Panc1 (cell line): ENCODE measurements around the gene DZIP1. TPM values are rescaled to one million over a fixed set of nuclear protein-coding genes. Genes with fewer than 3 reads are reported as not detected.

ENCODE experiments used
- ATAC-seq: fragments of 200-7000 bp; cut with Tn5 transposase; 2 replicates; pipeline ENCODE4 v1.9.1; 2020; ENCODE audit warnings: mild to moderate bottlenecking, moderate library complexity
- BruUV-seq: library from RNA; stranded (reverse); fragments of 400-500 nt; replicated peaks from 2 replicates; lab custom pipeline; 2021; lab: Mats Ljungman, UMichigan
- CTCF ChIA-PET: fragments of 300-600 bp; sonication (Branson Sonifier 250); formaldehyde crosslinking; loops from one replicate; lab custom pipeline; 2022; ENCODE audit warnings: antibody characterized with exemption; lab: Charles Lee
- POLR2A ChIA-PET: fragments of 300-600 bp; sonication (Branson Sonifier 250); formaldehyde crosslinking; loops from one replicate; lab custom pipeline; 2022; ENCODE audit warnings: antibody characterized with exemption; lab: Charles Lee
- DNase-seq: peaks from one replicate; pipeline ENCODE4 v3.0.0-alpha.2; 2010; ENCODE audit warnings: low read depth, low spot score
- H3K27ac ChIP-seq: 2 replicates; pipeline ENCODE4 v1.5.1; 2011; ENCODE audit warnings: mild to moderate bottlenecking, low read length, inconsistent platforms
- H3K27me3 ChIP-seq: fragments of 200-500 bp; sonication (Bioruptor generic); 2 replicates; pipeline ENCODE4 v1.6.0; 2014; ENCODE audit warnings: low read length, inconsistent platforms; ENCODE audit not compliant: control insufficient read depth, insufficient read depth
- H3K36me3 ChIP-seq: fragments of 200-500 bp; sonication (Bioruptor generic); 2 replicates; pipeline ENCODE4 v1.5.1; 2014; ENCODE audit warnings: inconsistent platforms, mild to moderate bottlenecking, low read length, moderate library complexity; ENCODE audit not compliant: control insufficient read depth, insufficient read depth
- H3K4me1 ChIP-seq: 2 replicates; pipeline ENCODE4 v1.5.1; 2011; ENCODE audit warnings: inconsistent platforms, mild to moderate bottlenecking, low read length, moderate library complexity; ENCODE audit not compliant: control insufficient read depth, insufficient read depth
- H3K4me3 ChIP-seq, 2 experiments: 2 replicates each; pipeline ENCODE4 v1.5.1; 2011 to 2012; ENCODE audit warnings: low read depth in 2 of 2, low read length in 2 of 2, mild to moderate bottlenecking in 2 of 2, inconsistent platforms in 1 of 2, moderate library complexity in 1 of 2
- H3K9me3 ChIP-seq: fragments of 200-500 bp; sonication (Bioruptor generic); 2 replicates; pipeline ENCODE4 v1.5.1; 2014; ENCODE audit warnings: low read depth, mild to moderate bottlenecking, inconsistent platforms, low read length, moderate library complexity; ENCODE audit not compliant: control insufficient read depth, insufficient read depth
- POLR2AphosphoS5 ChIP-seq: IDR thresholded peaks from 2 replicates; pipeline ENCODE4 v1.6.1; 2012; ENCODE audit warnings: mild to moderate bottlenecking, low read depth, low read length, moderate library complexity
- REST ChIP-seq, 2 experiments: IDR thresholded peaks; 2 replicates each; pipeline ENCODE4 v1.6.1; 2011 to 2012; ENCODE audit warnings: low read depth in 2 of 2, control low read depth in 1 of 2, low read length in 1 of 2, mild to moderate bottlenecking in 1 of 2, moderate library complexity in 1 of 2; ENCODE audit not compliant: insufficient read depth in 1 of 2
- SIN3A ChIP-seq: IDR thresholded peaks from 2 replicates; pipeline ENCODE4 v1.6.1; 2012; ENCODE audit warnings: low read depth, mild to moderate bottlenecking, low read length, moderate library complexity, borderline replicate concordance; ENCODE audit not compliant: insufficient read depth
- TCF7L2 ChIP-seq: IDR thresholded peaks from 2 replicates; pipeline ENCODE4 v1.6.1; 2011; ENCODE audit warnings: mild to moderate bottlenecking, low read depth, low read length, inconsistent platforms
- in situ Hi-C: cut with HindIII; loops from 2 replicates; pipeline ENCODE4 v1.10.0; 2016; ENCODE audit warnings: low sequenced_read_pairs, low pct_unique_long_range_greater_than_20kb
- intact Hi-C: fragments of 100-400 bp; cut with micrococcal nuclease; formaldehyde crosslinking; loops from one replicate; pipeline ENCODE4 v1.10.0; 2022; ENCODE audit not compliant: unreplicated experiment
- total RNA-seq: library from RNA; stranded (reverse); gene quantifications from one replicate; pipeline ENCODE4 v1.2.1, GENCODE V29; 2021; ENCODE audit not compliant: unreplicated experiment
- TF ChIP-seq, protein P1 (sequence below): fragments of 450-650 bp; IDR thresholded peaks from 2 replicates; pipeline ENCODE4 v1.5.1; 2017; ENCODE audit warnings: mild to moderate bottlenecking

The DZIP1 gene
- total RNA-seq, 1 experiment from 2014 or later: 22.9 TPM

DNA sequence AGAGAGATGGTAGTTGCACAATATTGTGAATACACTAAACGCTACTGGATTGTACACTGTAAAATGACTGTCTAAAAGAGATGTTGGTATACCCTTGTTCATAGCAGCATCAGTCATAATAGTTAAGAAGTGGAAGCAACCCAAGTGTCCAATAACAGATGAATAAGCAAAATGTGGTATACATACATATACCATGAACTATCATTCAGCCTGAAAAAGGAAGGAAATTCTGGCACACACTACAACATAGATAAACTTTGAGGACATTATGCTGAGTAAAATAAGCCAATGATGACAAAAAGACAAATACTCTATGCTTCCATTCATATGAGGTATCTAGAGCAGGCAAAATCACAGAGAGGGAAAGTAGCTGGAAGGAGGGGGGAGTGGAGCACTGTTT is 16.0 kb downstream of the DZIP1 start:
- no TSS peak for BruUV-seq
- H3K27ac ChIP-seq: no peak overlapping the region
- H3K9me3 ChIP-seq: no peaks in the 10 kb centered on the region
- H3K36me3 ChIP-seq: peaks cover 2% of the 10 kb centered on the region; the same call in 1 of the 2 replicates
- H3K4me3 ChIP-seq: no peak overlapping the region
- DNase-seq (no peak), ATAC-seq (no peak)
- TF ChIP-seq REST (IDR thresholded peaks at IDR 0.05; ENCODE audit: insufficient read depth in 1 of 2, low read depth in 2 of 2, low read length in 1 of 2) (no peak), POLR2AphosphoS5 (no peak), SIN3A (no peak), TCF7L2 (no peak)
- TF ChIP-seq, protein P1, sequence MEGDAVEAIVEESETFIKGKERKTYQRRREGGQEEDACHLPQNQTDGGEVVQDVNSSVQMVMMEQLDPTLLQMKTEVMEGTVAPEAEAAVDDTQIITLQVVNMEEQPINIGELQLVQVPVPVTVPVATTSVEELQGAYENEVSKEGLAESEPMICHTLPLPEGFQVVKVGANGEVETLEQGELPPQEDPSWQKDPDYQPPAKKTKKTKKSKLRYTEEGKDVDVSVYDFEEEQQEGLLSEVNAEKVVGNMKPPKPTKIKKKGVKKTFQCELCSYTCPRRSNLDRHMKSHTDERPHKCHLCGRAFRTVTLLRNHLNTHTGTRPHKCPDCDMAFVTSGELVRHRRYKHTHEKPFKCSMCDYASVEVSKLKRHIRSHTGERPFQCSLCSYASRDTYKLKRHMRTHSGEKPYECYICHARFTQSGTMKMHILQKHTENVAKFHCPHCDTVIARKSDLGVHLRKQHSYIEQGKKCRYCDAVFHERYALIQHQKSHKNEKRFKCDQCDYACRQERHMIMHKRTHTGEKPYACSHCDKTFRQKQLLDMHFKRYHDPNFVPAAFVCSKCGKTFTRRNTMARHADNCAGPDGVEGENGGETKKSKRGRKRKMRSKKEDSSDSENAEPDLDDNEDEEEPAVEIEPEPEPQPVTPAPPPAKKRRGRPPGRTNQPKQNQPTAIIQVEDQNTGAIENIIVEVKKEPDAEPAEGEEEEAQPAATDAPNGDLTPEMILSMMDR: no peak
- in situ Hi-C loops (no loop called here), intact Hi-C loops (loop anchor here (5.0 kb wide), 1 partner anchor 34 kb away; no protein-coding TSS in a partner anchor)
- no peaks in the 10 kb centered on the region for H3K4me1 ChIP-seq
- CTCF ChIA-PET: no interaction called here
- H3K27me3 ChIP-seq: no peaks in the 10 kb centered on the region
- POLR2A ChIA-PET: no interaction called here

DNA sequence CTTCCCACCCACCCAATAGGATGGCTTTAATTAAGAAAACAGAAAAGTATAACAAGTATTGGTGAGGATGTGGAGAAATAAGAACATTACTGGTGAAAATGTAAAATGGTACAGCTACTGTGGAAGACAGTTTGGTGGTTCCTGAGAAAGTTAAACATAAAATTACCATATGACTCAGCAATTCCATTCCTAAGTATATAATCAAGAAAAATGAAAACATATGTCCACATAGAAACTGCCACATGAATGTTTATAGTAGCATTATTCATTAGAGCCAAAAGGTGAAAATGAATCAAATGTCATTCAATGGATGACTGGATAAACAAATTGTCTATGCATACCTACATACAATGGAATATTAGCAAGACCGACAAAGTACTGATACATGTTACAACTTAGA is 16.9 kb downstream of the DZIP1 start:
- in situ Hi-C loops (no loop called here), intact Hi-C loops (loop anchor here (5.0 kb wide), 1 partner anchor 35 kb away; no protein-coding TSS in a partner anchor)
- no peaks in the 10 kb centered on the region for H3K27me3 ChIP-seq
- H3K36me3 ChIP-seq: peaks cover 2% of the 10 kb centered on the region; the same call in 1 of the 2 replicates
- CTCF ChIA-PET: no interaction called here
- POLR2A ChIA-PET: no interaction called here
- DNase-seq (no peak), ATAC-seq (no peak)
- TF ChIP-seq SIN3A (no peak), POLR2AphosphoS5 (no peak), REST (IDR thresholded peaks at IDR 0.05; ENCODE audit: insufficient read depth in 1 of 2, low read depth in 2 of 2, low read length in 1 of 2) (no peak), TCF7L2 (no peak)
- TF ChIP-seq, protein P1: no peak
- H3K27ac ChIP-seq: no peak overlapping the region
- no peaks in the 10 kb centered on the region for H3K9me3 ChIP-seq
- no TSS peak for BruUV-seq
- H3K4me3 ChIP-seq: no peak overlapping the region
- no peaks in the 10 kb centered on the region for H3K4me1 ChIP-seq
